ENCODE results near the gene TPSD1. TPM values are rescaled to one million over a fixed set of nuclear protein-coding genes. Genes with fewer than 3 reads are reported as not detected.

Gene TPSD1
- total and polyA plus RNA-seq, 10 of the 15 experiments (the other 5 are each of a cell fraction or from before 2014, with no cell fraction given): not detected

- ChIA-PET POLR2A (no interaction called here), CTCF (no interaction called here), RAD21 (ENCODE audit: unreplicated experiment) (no interaction called here), SMC1A (ENCODE audit: uncharacterized antibody, unreplicated experiment) (no interaction called here)
- Histone ChIP-seq H3K4me2 (ENCODE audit: control insufficient read depth, insufficient read depth) (no peak overlapping the region), H3K79me2 (ENCODE audit: control insufficient read depth, insufficient read depth, low read length) (no peaks in the 10 kb centered on the region), H4K20me1 (ENCODE audit: control insufficient read depth, insufficient read depth) (no peaks in the 10 kb centered on the region), H3K36me3 (ENCODE audit: control insufficient read depth in 2 of 2, insufficient read depth in 2 of 2, low read length in 1 of 2) (no peaks in the 10 kb centered on the region), H3K9me3 (replicated peaks; ENCODE audit: control insufficient read depth, insufficient read depth, low read length) (no peaks in the 10 kb centered on the region), H3K27ac (ENCODE audit: control insufficient read depth, insufficient read depth) (no peak overlapping the region), H3K27me3 (replicated peaks in 1 of 2; ENCODE audit: control insufficient read depth in 2 of 2, insufficient read depth in 2 of 2, low read length in 1 of 2) (no peaks in the 10 kb centered on the region), H3K9ac (ENCODE audit: control insufficient read depth, insufficient read depth, low read length) (no peak overlapping the region), H2AFZ (ENCODE audit: control insufficient read depth, low read depth, low read length) (no peak overlapping the region), H3K4me3 (no peak overlapping the region), H3K4me1 (ENCODE audit: control insufficient read depth, insufficient read depth, low read length) (no peaks in the 10 kb centered on the region)
- in situ Hi-C loops (cut with MboI) (no loop called here), intact Hi-C loops (cut with micrococcal nuclease; ENCODE audit: unreplicated experiment) (no loop called here)
- 41% methylated on average over 12 of the region's 12 CpGs for WGBS (ENCODE audit: insufficient coverage, insufficient replicate concordance, low lambda C conversion rate, missing lambda C conversion rate)
- TF ChIP-seq CEBPZ (IDR thresholded peaks at IDR 0.05; ENCODE audit: low read depth, low read length) (no peak), BHLHE40 (IDR thresholded peaks at IDR 0.05; ENCODE audit: borderline replicate concordance in 1 of 2, low read depth in 2 of 2, low read length in 1 of 2) (no peak), NFYB (IDR thresholded peaks at IDR 0.05; ENCODE audit: insufficient read depth, low read depth, low read length) (no peak), MTA3 (IDR thresholded peaks at IDR 0.05; ENCODE audit: borderline replicate concordance, low read length) (no peak), BMI1 (IDR thresholded peaks at IDR 0.05; ENCODE audit: borderline replicate concordance) (no peak), FOXK2 (IDR thresholded peaks at IDR 0.05) (no peak), PAX8 (IDR thresholded peaks at IDR 0.05) (no peak), MTA2 (IDR thresholded peaks at IDR 0.05; ENCODE audit: low read depth) (no peak), EGR1 (IDR thresholded peaks at IDR 0.05; ENCODE audit: borderline replicate concordance in 1 of 2, low read depth in 2 of 2, low read length in 2 of 2) (no peak), MYB (IDR thresholded peaks at IDR 0.05; ENCODE audit: borderline replicate concordance, low read depth, low read length) (no peak), BACH1 (IDR thresholded peaks at IDR 0.05; ENCODE audit: borderline replicate concordance) (no peak), PBX3 (IDR thresholded peaks at IDR 0.05; ENCODE audit: insufficient replicate concordance, low read depth, low read length) (no peak), HDAC6 (IDR thresholded peaks at IDR 0.05; ENCODE audit: unreplicated experiment) (no peak), POLR2AphosphoS5 (IDR thresholded peaks at IDR 0.05; ENCODE audit: low read length) (no peak), SP1 (IDR thresholded peaks at IDR 0.05; ENCODE audit: low read depth, low read length) (no peak), RELB (IDR thresholded peaks at IDR 0.05; ENCODE audit: low read depth) (no peak), STAT3 (IDR thresholded peaks at IDR 0.05; ENCODE audit: low read depth, low read length) (no peak), ATF2 (IDR thresholded peaks at IDR 0.05; ENCODE audit: low read length) (no peak), POLR2A (IDR thresholded peaks at IDR 0.05; ENCODE audit: low read depth, low read length) (no peak)
- DNase-seq (ENCODE audit: low read depth, low spot score) (no peak), ATAC-seq (no peak), FAIRE-seq (no peak)
- no TSS peak for BruUV-seq (replicated peaks)
These were observed 15.5 kb downstream of the TPSD1 start for GRCh38 chr16:1271380-1271723.
